Activated CD8-positive, alpha-beta memory T cell treated with anti-CD3 and anti-CD28 coated beads for 4 hours (primary cell): ENCODE results near the gene CCNL1.
"Not testable (repeated sequence)": the region's sequence is repeated elsewhere in the genome, so short reads cannot be mapped to it uniquely, and the experiment has no call there.

ENCODE experiments used
- DNase-seq, 2 donors: peaks; one replicate each; pipeline ENCODE4 v3.0.0-alpha.2; 2020; ENCODE audit warnings: low read depth in 2 of 2

The CCNL1 gene

GRCh38 chr3:157103860-157104259 is 56.1 kb downstream of the CCNL1 start:
- DNase-seq = no peak

- no peak for DNase-seq
These were observed 56.7 kb downstream of the CCNL1 start for GRCh38 chr3:157103280-157103679.

GRCh38 chr3:157102595-157102994 is 57.4 kb downstream of the CCNL1 start:
- DNase-seq = not testable (repeated sequence)

- no peak for DNase-seq
These were observed 57.8 kb downstream of the CCNL1 start for GRCh38 chr3:157102098-157102497.

GRCh38 chr3:157101486-157101885 is 58.5 kb downstream of the CCNL1 start:
- no peak for DNase-seq

GRCh38 chr3:157100608-157101396 is 59.1 kb downstream of the CCNL1 start:
- no peak for DNase-seq

- DNase-seq = no peak
These were observed 59.9 kb downstream of the CCNL1 start for GRCh38 chr3:157100096-157100477.

GRCh38 chr3:157099326-157100095 is 60.4 kb downstream of the CCNL1 start:
- DNase-seq = no peak

GRCh38 chr3:157098823-157099185 is 61.1 kb downstream of the CCNL1 start:
- DNase-seq = no peak

- DNase-seq = no peak
These were observed 61.7 kb downstream of the CCNL1 start for GRCh38 chr3:157098121-157098822.
